Pancreas (tissue), 10 donors: ENCODE measurements around the gene SV2C. TPM values are rescaled to one million over a fixed set of nuclear protein-coding genes. Genes with fewer than 3 reads are reported as not detected.
A peak's percentile ranks its signal among the peaks of the same experiment; 100 is the strongest.
"Not testable (repeated sequence)": the region's sequence is repeated elsewhere in the genome, so short reads cannot be mapped to it uniquely, and the experiment has no call there.

Source experiments
- ATAC-seq, 4 donors: fragments of 200-7000 bp; cut with Tn5 transposase; one replicate each; pipeline versions ENCODE4 v1.8.0 to v1.9.1; 2020; ENCODE audit warnings: mild to moderate bottlenecking in 4 of 4, moderate library complexity in 4 of 4
- DNase-seq, 6 donors: peaks; one replicate each; pipeline ENCODE4 v3.0.0-alpha.2; 2020
- FAIRE-seq: peaks from 2 replicates; lab custom pipeline; 2012; peaks lifted over from hg19 to GRCh38; lab: Jason Lieb, UNC
- H3K27ac ChIP-seq, 4 donors: fragments of 200-600 bp; sonication (generic); 1 replicate in 3 of 4; 2 replicates in 1 of 4; pipeline versions ENCODE4 v1.5.0 to v1.8.0; 2020
- H3K27me3 ChIP-seq, 4 donors: fragments of 200-600 bp; one replicate each; pipeline ENCODE4 v1.8.0; 2021
- H3K36me3 ChIP-seq, 3 donors: fragments of 200-600 bp; sonication (generic) in 1 of 3; one replicate each; pipeline versions ENCODE4 v1.5.0 to v1.8.0; 2020 to 2021
- H3K4me1 ChIP-seq, 3 donors: fragments of 200-600 bp; one replicate each; pipeline ENCODE4 v1.8.0; 2021
- H3K4me3 ChIP-seq, 4 donors: fragments of 200-600 bp; sonication (generic) in 2 of 4; one replicate each; pipeline versions ENCODE4 v1.5.0 to v1.8.0; 2020 to 2021
- H3K9me3 ChIP-seq, 4 donors: fragments of 200-600 bp; one replicate each; pipeline ENCODE4 v1.8.0; 2021
- CTCF ChIP-seq, 4 donors: fragments of 200-600 bp; sonication (generic) in 3 of 4; IDR thresholded peaks; one replicate each; pipeline versions ENCODE4 v1.5.0 to v1.8.0; 2021; ENCODE audit warnings: antibody characterized with exemption in 4 of 4
- WGBS, 2 donors: extraction: QIAGEN DNeasy Blood & Tissue Kit; methylation state at CpG; one replicate each; pipeline ENCODE4 v1.1.7; 2013; 5-methylcytosine and 5-hydroxymethylcytosine counted together
- intact Hi-C, 3 donors: fragments of 100-400 bp; cut with DNase I; formaldehyde crosslinking; loops; one replicate each; pipeline versions ENCODE4 v1.11.1 to v1.14.2; 2022
- polyA plus RNA-seq, 2 donors: library from polyadenylated mRNA; stranded (reverse); fragments of 200-250 nt; gene quantifications; one replicate each; pipeline ENCODE4 v1.2.3, GENCODE V29; 2013
- total RNA-seq, 6 donors: library from RNA; stranded (reverse); fragmentation: NEBNext Ultra II Directional in 4 of 6; extraction: Animal tissue kit (Norgen Biotek cat#: 25700) in 4 of 6; gene quantifications; one replicate each; pipeline versions ENCODE4 v1.2.1 to v1.2.4, GENCODE V29; 2021 to 2023
- donor health status: healthy with polysubstance abuse.
- donor health status: DM: no; HTN: no; CAD: no; lungs with moderate emphysema.
- donor health status: DM: no; HTN: no; CAD: no.
- donor health status: control.
- donor health status: control.
- donor health status: Bipolar disorder and iron deficiency.
- donor health status: DM: yes; HTN: yes; CAD: no.
- donor health status: DM: no; HTN: no; CAD: no.
- donor health status: DM: no; HTN: no; CAD: no.
- donor health status: DM: yes; HTN: yes; CAD: no.

SV2C gene
- total and polyA plus RNA-seq, 8 donors, result 0.05 to 0.18 (median 0.08) TPM; not detected in 1

GRCh38 chr5:76367623-76368371 lies 284.6 kb downstream of the SV2C start:
- Histone ChIP-seq H3K4me1 (peaks cover 5 to 14% (median 11%) of the 10 kb centered on the region in 3 donors), H3K4me3 (no peak overlapping the region), H3K36me3 (no peaks in the 10 kb centered on the region), H3K9me3 (no peaks in the 10 kb centered on the region), H3K27me3 (no peaks in the 10 kb centered on the region), H3K27ac (no peak overlapping the region)
- TF ChIP-seq CTCF (IDR thresholded peaks at IDR 0.05), result no peak
- ATAC-seq (no peak), FAIRE-seq (no peak), DNase-seq (no peak)
- intact Hi-C loops, result no loop called here
- 92 to 94% methylated on average over 6 of the region's 6 CpGs for WGBS, 2 donors

- WGBS, 2 donors, result 52 to 53% methylated on average over 1 of the region's 1 CpG
- Histone ChIP-seq H3K4me3 (no peak overlapping the region), H3K4me1 (peaks cover 5 to 13% (median 10%) of the 10 kb centered on the region in 3 donors), H3K27ac (no peak overlapping the region), H3K9me3 (no peaks in the 10 kb centered on the region), H3K36me3 (no peaks in the 10 kb centered on the region), H3K27me3 (no peaks in the 10 kb centered on the region)
- ATAC-seq (no peak), FAIRE-seq (no peak), DNase-seq (no peak)
- no peak for TF ChIP-seq CTCF (IDR thresholded peaks at IDR 0.05)
- intact Hi-C loops, result no loop called here
These were observed 285.8 kb downstream of the SV2C start for GRCh38 chr5:76368941-76369340.

- H3K4me1 ChIP-seq, intact Hi-C loops, FAIRE-seq, H3K9me3 ChIP-seq, H3K27me3 ChIP-seq, DNase-seq, ATAC-seq, H3K36me3 ChIP-seq, H3K4me3 ChIP-seq, H3K27ac ChIP-seq: not testable (repeated sequence)
- 93 to 96% methylated on average over 7 of the region's 8 CpGs for WGBS, 2 donors
These were observed 286.5 kb downstream of the SV2C start for GRCh38 chr5:76369668-76370067.

GRCh38 chr5:76371960-76372322 lies 288.8 kb downstream of the SV2C start:
- intact Hi-C loops, result no loop called here
- 0 to 13% methylated on average over 2 of the region's 2 CpGs for WGBS, 2 donors
- Histone ChIP-seq H3K27ac (peak overlapping the region in 1 of 4 donors; percentile 39), H3K27me3 (no peaks in the 10 kb centered on the region), H3K4me3 (no peak overlapping the region), H3K4me1 (peaks cover 5 to 9% (median 7%) of the 10 kb centered on the region in 3 donors), H3K9me3 (no peaks in the 10 kb centered on the region), H3K36me3 (no peaks in the 10 kb centered on the region)
- peak in 3 of 6 donors; percentile 29 to 46 (median 35) for DNase-seq
- TF ChIP-seq CTCF (IDR thresholded peaks at IDR 0.05), result no peak
- no peak for FAIRE-seq
- peak; percentile 76 to 81 (median 78) for ATAC-seq

GRCh38 chr5:76372323-76373054 lies 289.3 kb downstream of the SV2C start:
- no peak for TF ChIP-seq CTCF (IDR thresholded peaks at IDR 0.05)
- WGBS, 2 donors, result 57 to 60% methylated on average over 11 of the region's 11 CpGs
- H3K36me3 ChIP-seq, result no peaks in the 10 kb centered on the region
- no peak for FAIRE-seq
- no peaks in the 10 kb centered on the region for H3K9me3 ChIP-seq
- H3K27ac ChIP-seq, result peak overlapping the region in 1 of 4 donors; percentile 39
- H3K4me1 ChIP-seq, result peaks cover 5 to 9% (median 7%) of the 10 kb centered on the region in 3 donors
- peak in 3 of 6 donors; percentile 9 to 51 (median 29) for DNase-seq
- no peak overlapping the region for H3K4me3 ChIP-seq
- peak; percentile 84 to 92 (median 89) for ATAC-seq
- intact Hi-C loops, result no loop called here
- H3K27me3 ChIP-seq, result no peaks in the 10 kb centered on the region
